Adipocyte (in vitro differentiated cells): ENCODE measurements around the gene ZNRF1.

Experiments
- DNase-seq: peaks from one replicate; pipeline ENCODE4 v3.0.0-alpha.2; 2015; ENCODE audit warnings: low read depth
- H3K27me3 ChIP-seq: replicated peaks from 2 replicates; pipeline ENCODE4 v1.7.0; 2013; ENCODE audit warnings: mild to moderate bottlenecking, low read length, moderate library complexity; ENCODE audit not compliant: control insufficient read depth, insufficient read depth
- H3K36me3 ChIP-seq: 2 replicates; pipeline ENCODE4 v1.7.0; 2013; ENCODE audit warnings: low read length, mild to moderate bottlenecking, moderate library complexity; ENCODE audit not compliant: control insufficient read depth, insufficient read depth, severe bottlenecking
- H3K4me1 ChIP-seq: 2 replicates; pipeline ENCODE4 v1.7.0; 2013; ENCODE audit warnings: mild to moderate bottlenecking, low read length, moderate library complexity; ENCODE audit not compliant: control insufficient read depth, insufficient read depth
- H3K4me3 ChIP-seq: 2 replicates; pipeline ENCODE4 v1.7.0; 2013; ENCODE audit warnings: mild to moderate bottlenecking, low read length, moderate library complexity
- H3K9ac ChIP-seq: 2 replicates; pipeline ENCODE4 v1.7.0; 2013; ENCODE audit warnings: mild to moderate bottlenecking, low read length, moderate library complexity
- H3K9me3 ChIP-seq: 2 replicates; pipeline ENCODE4 v1.7.0; 2013; ENCODE audit warnings: mild to moderate bottlenecking, low read length, moderate library complexity; ENCODE audit not compliant: control insufficient read depth

Gene ZNRF1

GRCh38 chr16:75073545-75074303 lies 74.9 kb downstream of the ZNRF1 start:
- Histone ChIP-seq H3K9me3 (no peaks in the 10 kb centered on the region), H3K9ac (no peak overlapping the region), H3K4me3 (no peak overlapping the region), H3K4me1 (peaks cover 14% of the 10 kb centered on the region), H3K27me3 (no peaks in the 10 kb centered on the region), H3K36me3 (no peaks in the 10 kb centered on the region)
- DNase-seq = no peak

GRCh38 chr16:75074304-75074793 lies 75.5 kb downstream of the ZNRF1 start:
- Histone ChIP-seq H3K9me3 (no peaks in the 10 kb centered on the region), H3K4me1 (peaks cover 14% of the 10 kb centered on the region), H3K4me3 (no peak overlapping the region), H3K36me3 (no peaks in the 10 kb centered on the region), H3K9ac (no peak overlapping the region), H3K27me3 (no peaks in the 10 kb centered on the region)
- no peak for DNase-seq

- no peak overlapping the region for H3K4me3 ChIP-seq
- H3K9ac ChIP-seq = no peak overlapping the region
- H3K36me3 ChIP-seq = no peaks in the 10 kb centered on the region
- H3K4me1 ChIP-seq = peaks cover 8% of the 10 kb centered on the region
- no peak for DNase-seq
- H3K9me3 ChIP-seq = no peaks in the 10 kb centered on the region
- no peaks in the 10 kb centered on the region for H3K27me3 ChIP-seq
Measured at GRCh38 chr16:75074920-75075687, 76.3 kb downstream of the ZNRF1 start.

- H3K27me3 ChIP-seq = no peaks in the 10 kb centered on the region
- no peaks in the 10 kb centered on the region for H3K9me3 ChIP-seq
- no peak for DNase-seq
- peaks cover 1% of the 10 kb centered on the region for H3K4me1 ChIP-seq
- H3K9ac ChIP-seq = no peak overlapping the region
- no peak overlapping the region for H3K4me3 ChIP-seq
- H3K36me3 ChIP-seq = no peaks in the 10 kb centered on the region
Measured at GRCh38 chr16:75075688-75076268, 77.0 kb downstream of the ZNRF1 start.

- no peaks in the 10 kb centered on the region for H3K4me1 ChIP-seq
- no peaks in the 10 kb centered on the region for H3K27me3 ChIP-seq
- H3K9me3 ChIP-seq = no peaks in the 10 kb centered on the region
- no peak overlapping the region for H3K4me3 ChIP-seq
- H3K9ac ChIP-seq = no peak overlapping the region
- H3K36me3 ChIP-seq = no peaks in the 10 kb centered on the region
- no peak for DNase-seq
Measured at GRCh38 chr16:75078886-75079285, 80.1 kb downstream of the ZNRF1 start.

- Histone ChIP-seq H3K4me1 (no peaks in the 10 kb centered on the region), H3K27me3 (no peaks in the 10 kb centered on the region), H3K9me3 (no peaks in the 10 kb centered on the region), H3K36me3 (no peaks in the 10 kb centered on the region), H3K9ac (no peak overlapping the region), H3K4me3 (no peak overlapping the region)
- DNase-seq = no peak
Measured at GRCh38 chr16:75079346-75079926, 80.6 kb downstream of the ZNRF1 start.

GRCh38 chr16:75080205-75081029 lies 81.6 kb downstream of the ZNRF1 start:
- no peak overlapping the region for H3K4me3 ChIP-seq
- no peaks in the 10 kb centered on the region for H3K27me3 ChIP-seq
- no peak overlapping the region for H3K9ac ChIP-seq
- no peaks in the 10 kb centered on the region for H3K36me3 ChIP-seq
- H3K9me3 ChIP-seq = no peaks in the 10 kb centered on the region
- H3K4me1 ChIP-seq = no peaks in the 10 kb centered on the region
- peak; percentile 58 for DNase-seq

GRCh38 chr16:75081179-75081859 lies 82.5 kb downstream of the ZNRF1 start:
- Histone ChIP-seq H3K9me3 (no peaks in the 10 kb centered on the region), H3K27me3 (no peaks in the 10 kb centered on the region), H3K4me3 (no peak overlapping the region), H3K36me3 (no peaks in the 10 kb centered on the region), H3K9ac (no peak overlapping the region), H3K4me1 (no peaks in the 10 kb centered on the region)
- DNase-seq = no peak

GRCh38 chr16:75083813-75084212 lies 85.0 kb downstream of the ZNRF1 start:
- peaks cover 18% of the 10 kb centered on the region for H3K4me1 ChIP-seq
- no peaks in the 10 kb centered on the region for H3K9me3 ChIP-seq
- no peak overlapping the region for H3K9ac ChIP-seq
- no peaks in the 10 kb centered on the region for H3K27me3 ChIP-seq
- DNase-seq = no peak
- no peaks in the 10 kb centered on the region for H3K36me3 ChIP-seq
- H3K4me3 ChIP-seq = no peak overlapping the region

- Histone ChIP-seq H3K36me3 (no peaks in the 10 kb centered on the region), H3K27me3 (no peaks in the 10 kb centered on the region), H3K4me1 (peaks cover 18% of the 10 kb centered on the region), H3K9me3 (no peaks in the 10 kb centered on the region), H3K4me3 (no peak overlapping the region), H3K9ac (no peak overlapping the region)
- no peak for DNase-seq
Measured at GRCh38 chr16:75085556-75085955, 86.7 kb downstream of the ZNRF1 start.
